CD4-positive, alpha-beta T cell treated with Interleukin-6 for 4 hours (primary cell): ENCODE results near the gene KLK1.
"Not testable (repeated sequence)": the region's sequence is repeated elsewhere in the genome, so short reads cannot be mapped to it uniquely, and the experiment has no call there.

Experiments used
- DNase-seq: peaks from one replicate; pipeline ENCODE4 v3.0.0-alpha.2; 2020; ENCODE audit warnings: mixed read lengths

Gene KLK1

DNA sequence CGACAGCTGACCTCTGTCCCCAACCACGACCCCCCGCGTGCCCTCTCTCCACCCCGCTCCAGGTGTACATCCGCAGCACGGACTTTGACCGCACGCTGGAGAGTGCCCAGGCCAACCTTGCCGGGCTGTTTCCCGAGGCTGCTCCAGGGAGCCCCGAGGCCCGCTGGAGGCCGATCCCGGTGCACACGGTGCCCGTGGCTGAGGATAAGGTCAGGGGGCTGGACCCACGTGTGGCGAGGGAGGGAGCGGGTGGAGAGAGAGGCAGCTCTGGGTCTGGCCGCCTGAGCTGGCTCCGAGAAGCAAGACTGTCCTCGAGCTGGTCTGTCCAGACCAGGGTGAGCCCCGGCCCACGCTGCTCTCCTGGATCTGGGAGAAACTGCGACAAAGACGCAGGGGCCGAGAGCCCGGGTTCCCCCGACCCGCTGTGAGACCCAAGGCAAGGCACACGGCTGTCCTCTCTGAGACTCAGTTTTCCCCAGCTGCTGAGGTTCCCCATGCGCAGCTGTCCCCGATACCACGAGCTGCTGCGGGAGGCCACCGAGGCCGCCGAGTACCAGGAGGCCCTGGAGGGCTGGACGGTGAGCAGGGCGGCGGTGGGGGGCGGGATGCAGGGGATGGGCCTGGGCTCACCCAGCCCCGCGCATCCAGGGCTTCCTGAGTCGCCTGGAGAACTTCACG, 31.9 kb downstream of the KLK1 start:
- no peak for DNase-seq

GRCh38 chr19:50790922-50791467, 32.6 kb downstream of the KLK1 start:
- DNase-seq: no peak

DNA sequence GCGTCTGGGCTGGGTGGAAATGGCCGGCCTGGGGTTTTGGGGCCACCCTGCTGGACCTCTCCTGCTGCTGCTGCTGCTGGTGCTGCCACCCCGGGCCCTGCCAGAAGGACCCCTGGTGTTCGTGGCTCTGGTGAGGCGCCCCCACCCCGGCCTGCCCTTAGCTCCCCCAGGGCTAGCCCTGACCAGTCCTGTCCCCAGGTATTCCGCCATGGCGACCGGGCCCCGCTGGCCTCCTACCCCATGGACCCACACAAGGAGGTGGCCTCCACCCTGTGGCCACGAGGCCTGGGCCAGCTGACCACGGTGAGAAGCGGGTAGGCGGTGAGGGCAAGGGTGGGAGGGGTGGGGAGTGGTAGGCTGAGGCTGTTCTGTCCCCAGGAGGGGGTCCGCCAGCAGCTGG, 33.2 kb downstream of the KLK1 start, which contains the start of gene ACP4:
TSS of gene ACP4 (plus strand) at position 20 of the 400 bp plus-strand sequence. CDS start at position 20, 0 bp downstream.
- DNase-seq: no peak

- DNase-seq: no peak
These were observed 38.3 kb downstream of the KLK1 start for GRCh38 chr19:50785329-50785728.

- no peak for DNase-seq
These were observed 38.9 kb downstream of the KLK1 start for GRCh38 chr19:50784710-50785109.

DNA sequence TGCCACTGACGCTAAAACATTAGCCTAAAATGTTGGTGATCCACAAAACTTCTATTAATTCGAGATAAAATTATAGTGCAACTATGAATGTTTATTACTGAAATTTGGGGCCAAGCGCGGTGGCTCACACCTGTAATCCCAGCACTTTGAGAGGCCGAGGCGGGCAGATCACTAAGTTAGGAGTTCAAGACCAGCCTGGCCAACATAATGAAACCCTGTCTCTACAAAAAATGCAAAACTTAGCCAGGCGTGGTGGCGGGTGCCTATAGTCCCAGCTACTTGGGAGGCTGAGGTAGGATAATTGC, 39.8 kb downstream of the KLK1 start:
- DNase-seq: not testable (repeated sequence)

GRCh38 chr19:50780753-50781435, 42.7 kb downstream of the KLK1 start:
- no peak for DNase-seq

DNA sequence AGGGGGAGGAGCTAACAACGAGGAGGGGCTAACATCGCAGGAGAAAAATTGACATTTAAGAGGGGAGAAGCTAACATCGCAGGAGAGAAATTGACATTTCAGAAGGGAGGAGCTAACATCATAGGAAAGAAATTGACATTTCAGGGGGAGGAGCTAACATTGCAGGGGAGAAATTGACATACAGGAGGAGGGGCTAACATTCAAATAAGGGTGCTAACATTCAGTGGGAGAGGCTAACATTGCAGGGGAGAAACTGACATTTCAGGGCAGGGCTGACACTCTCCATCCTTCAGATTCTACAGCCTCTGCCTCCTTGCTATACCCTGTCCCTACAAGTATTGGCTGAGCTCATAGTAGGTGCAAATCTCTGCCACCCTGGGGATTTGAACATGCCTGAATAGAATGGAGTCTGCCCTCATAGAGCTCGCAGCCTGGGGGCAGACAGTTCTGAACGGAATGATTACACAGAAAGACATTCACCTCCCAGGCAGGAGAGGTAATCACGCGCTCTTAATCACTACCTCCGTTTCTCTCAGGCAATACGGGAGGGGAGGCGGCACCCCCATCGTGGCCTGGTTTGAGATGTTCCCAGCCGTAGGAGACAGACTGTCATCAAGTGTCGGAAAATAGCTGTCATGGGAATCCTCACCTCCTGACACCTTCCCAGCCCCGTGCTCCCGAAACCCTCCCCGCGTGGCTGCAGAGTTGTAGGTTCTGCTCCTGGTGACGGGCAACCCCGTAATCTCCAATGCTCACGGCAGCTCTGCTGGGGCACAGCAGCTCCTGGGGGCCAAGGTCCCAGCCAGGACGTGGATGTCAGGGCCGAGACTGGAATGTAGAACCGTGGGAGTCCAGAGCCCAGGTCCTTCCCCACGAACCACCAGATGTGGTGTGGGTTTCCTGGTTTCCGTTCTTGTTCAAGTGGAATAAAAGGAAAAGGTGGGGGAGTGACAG, 43.8 kb downstream of the KLK1 start:
- no peak for DNase-seq

DNA sequence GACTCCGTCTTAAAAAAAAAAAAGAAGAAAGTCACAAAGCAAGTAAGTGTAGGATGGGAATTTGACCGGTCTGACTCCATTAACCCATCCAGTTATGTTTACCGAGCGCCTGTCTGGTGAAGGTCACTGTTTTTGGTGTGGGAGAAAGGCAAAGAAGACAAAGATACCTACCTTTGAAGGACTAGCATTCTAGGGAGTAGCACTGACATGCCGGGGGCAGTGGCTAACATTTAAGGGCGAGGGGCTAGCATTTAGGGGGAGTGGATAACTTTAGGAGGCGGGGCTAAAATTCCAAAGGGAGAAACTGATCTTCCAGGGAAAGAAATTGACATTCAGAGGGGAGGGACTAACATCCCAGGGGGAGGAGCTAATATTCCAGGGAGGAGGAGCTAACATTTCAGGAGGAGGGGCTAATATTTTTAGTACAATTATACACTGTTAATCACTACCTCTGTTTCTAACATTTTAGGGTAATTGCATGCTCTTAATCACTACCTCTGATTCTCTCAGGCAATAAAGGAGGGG, 44.6 kb downstream of the KLK1 start:
- no peak for DNase-seq

DNA sequence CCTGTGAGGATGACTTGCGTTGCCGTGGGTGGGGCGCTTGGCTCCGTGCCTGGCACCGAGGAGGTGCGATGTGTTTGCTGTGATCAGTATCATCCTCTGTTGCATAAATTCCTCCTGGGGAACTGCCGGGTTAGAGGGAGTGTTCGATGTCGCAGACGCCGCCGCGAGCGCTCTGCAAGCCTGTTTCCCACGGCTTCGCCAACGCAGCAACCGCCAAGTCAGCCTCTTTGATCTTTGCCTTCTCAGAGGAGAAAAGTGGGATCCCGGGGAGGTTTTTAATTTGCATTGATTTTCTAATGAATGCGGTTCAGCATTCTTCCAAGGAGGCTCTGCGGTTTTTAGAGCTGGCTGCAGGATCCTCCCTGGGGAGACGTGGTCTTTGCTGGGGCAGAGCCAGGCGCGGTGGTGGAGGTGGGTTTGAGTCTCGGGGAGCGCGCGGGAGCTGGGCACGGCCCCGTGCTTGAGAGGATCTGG, 45.7 kb downstream of the KLK1 start:
- no peak for DNase-seq

DNA sequence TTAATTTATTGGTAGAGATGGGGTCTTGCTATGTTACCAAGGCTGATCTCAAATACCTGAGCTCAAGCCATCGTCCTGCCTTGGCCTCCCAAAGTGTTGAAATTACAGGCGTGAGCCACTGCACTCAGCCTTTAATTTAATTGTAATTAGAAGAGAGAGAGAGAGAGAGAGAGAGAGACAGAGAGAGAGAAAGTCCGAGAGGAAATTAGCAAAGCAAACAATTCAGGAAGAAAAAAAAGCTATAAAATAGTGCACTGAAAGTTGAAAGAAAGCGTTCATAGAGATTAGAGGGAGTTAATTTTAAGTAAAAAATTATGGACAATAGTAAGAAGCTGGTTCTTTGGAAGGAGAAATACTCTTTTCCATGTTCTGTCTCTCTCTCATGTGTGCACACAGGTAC, 46.3 kb downstream of the KLK1 start:
- no peak for DNase-seq

DNA sequence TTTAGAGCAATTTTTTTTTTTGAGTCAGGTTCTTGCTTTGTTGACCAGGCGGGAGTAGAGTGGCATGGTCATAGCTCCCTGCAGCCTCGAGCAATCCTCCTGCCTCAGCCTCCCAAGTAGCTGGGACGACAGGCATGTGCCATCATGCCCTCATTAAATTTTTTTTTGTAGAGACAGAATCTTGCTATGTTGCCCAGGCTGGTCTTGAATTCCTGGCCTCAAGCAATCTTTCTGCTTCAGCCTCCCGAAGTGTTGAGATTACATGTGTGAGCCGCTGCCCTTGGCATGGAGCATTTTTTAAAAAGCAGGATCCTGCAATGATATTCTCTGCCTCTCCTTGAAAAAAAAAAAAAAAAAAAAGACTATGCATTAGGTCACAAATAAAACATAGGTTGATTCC, 47.5 kb downstream of the KLK1 start:
- DNase-seq: no peak

GRCh38 chr19:50773454-50773853, 50.1 kb downstream of the KLK1 start:
- DNase-seq: not testable (repeated sequence)

GRCh38 chr19:50772912-50773311, 50.7 kb downstream of the KLK1 start:
- not testable (repeated sequence) for DNase-seq

- DNase-seq: no peak
These were observed 51.1 kb downstream of the KLK1 start for GRCh38 chr19:50772476-50772875.

DNA sequence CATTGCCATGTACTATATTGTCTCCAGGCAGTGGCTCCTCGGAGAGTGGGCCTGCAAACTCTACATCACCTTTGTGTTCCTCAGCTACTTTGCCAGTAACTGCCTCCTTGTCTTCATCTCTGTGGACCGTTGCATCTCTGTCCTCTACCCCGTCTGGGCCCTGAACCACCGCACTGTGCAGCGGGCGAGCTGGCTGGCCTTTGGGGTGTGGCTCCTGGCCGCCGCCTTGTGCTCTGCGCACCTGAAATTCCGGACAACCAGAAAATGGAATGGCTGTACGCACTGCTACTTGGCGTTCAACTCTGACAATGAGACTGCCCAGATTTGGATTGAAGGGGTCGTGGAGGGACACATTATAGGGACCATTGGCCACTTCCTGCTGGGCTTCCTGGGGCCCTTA, 52.7 kb downstream of the KLK1 start:
- no peak for DNase-seq

- not testable (repeated sequence) for DNase-seq
These were observed 53.4 kb downstream of the KLK1 start, which contains the start of gene GPR32 for GRCh38 chr19:50770164-50770563. Gene GPR32 (plus strand): TSS chr19:50770464. CDS start chr19:50770601, 137 bp downstream.
